Parathyroid adenoma (tissue), 2 donors: ENCODE results near the gene CDON.
A peak's percentile ranks its signal among the peaks of the same experiment; 100 is the strongest.

Experiments
- H2AFZ ChIP-seq: fragments of 300-600 bp; sonication (generic); one replicate; pipeline ENCODE4 v1.7.0; 2017; ENCODE audit warnings: antibody characterized with exemption, mild to moderate bottlenecking
- H3K27ac ChIP-seq: fragments of 300-600 bp; sonication (generic); one replicate; pipeline ENCODE4 v1.7.0; 2017
- H3K27me3 ChIP-seq: fragments of 300-600 bp; sonication (generic); one replicate; pipeline ENCODE4 v1.7.0; 2017; ENCODE audit warnings: low read length; ENCODE audit not compliant: control insufficient read depth, insufficient read depth
- H3K36me3 ChIP-seq: fragments of 300-600 bp; sonication (generic); one replicate; pipeline ENCODE4 v1.7.0; 2017; ENCODE audit warnings: low read length; ENCODE audit not compliant: control insufficient read depth, insufficient read depth
- H3K4me1 ChIP-seq: fragments of 300-600 bp; sonication (generic); one replicate; pipeline ENCODE4 v1.7.0; 2017; ENCODE audit warnings: control low read depth
- H3K4me2 ChIP-seq: fragments of 300-600 bp; sonication (generic); one replicate; pipeline ENCODE4 v1.7.0; 2017; ENCODE audit warnings: low read length
- H3K4me3 ChIP-seq: fragments of 300-600 bp; sonication (generic); one replicate; pipeline ENCODE4 v1.7.0; 2017; ENCODE audit warnings: low read depth, low read length
- H3K79me2 ChIP-seq: fragments of 300-600 bp; sonication (generic); one replicate; pipeline ENCODE4 v1.7.0; 2017; ENCODE audit warnings: control low read depth
- H3K9ac ChIP-seq: fragments of 300-600 bp; sonication (generic); one replicate; pipeline ENCODE4 v1.7.0; 2017; ENCODE audit warnings: mild to moderate bottlenecking
- H3K9me3 ChIP-seq: fragments of 300-600 bp; sonication (generic); one replicate; pipeline ENCODE4 v1.7.0; 2017; ENCODE audit warnings: low read length; ENCODE audit not compliant: control insufficient read depth
- CTCF ChIP-seq: fragments of 300-600 bp; sonication (generic); IDR thresholded peaks from one replicate; pipeline ENCODE4 v1.7.0; 2017; ENCODE audit warnings: antibody characterized with exemption, mild to moderate bottlenecking
- donor health status: primary hyperparathyroidism.

Gene CDON

GRCh38 chr11:125954123-125954944 lies 108.3 kb downstream of the CDON start:
- no peaks in the 10 kb centered on the region for H3K79me2 ChIP-seq
- H3K9me3 ChIP-seq, result no peaks in the 10 kb centered on the region
- no peak overlapping the region for H3K27ac ChIP-seq
- H3K4me1 ChIP-seq, result peaks cover 4% of the 10 kb centered on the region
- H3K36me3 ChIP-seq, result no peaks in the 10 kb centered on the region
- TF ChIP-seq CTCF, result no peak
- no peak overlapping the region for H3K4me3 ChIP-seq
- H3K9ac ChIP-seq, result no peak overlapping the region
- no peak overlapping the region for H2AFZ ChIP-seq
- H3K27me3 ChIP-seq, result no peaks in the 10 kb centered on the region
- no peak overlapping the region for H3K4me2 ChIP-seq

- H3K36me3 ChIP-seq, result no peaks in the 10 kb centered on the region
- peaks cover 4% of the 10 kb centered on the region for H3K4me1 ChIP-seq
- peak overlapping the region; percentile 28 for H2AFZ ChIP-seq
- H3K27me3 ChIP-seq, result no peaks in the 10 kb centered on the region
- TF ChIP-seq CTCF, result no peak
- H3K4me2 ChIP-seq, result no peak overlapping the region
- no peaks in the 10 kb centered on the region for H3K79me2 ChIP-seq
- H3K9ac ChIP-seq, result no peak overlapping the region
- H3K9me3 ChIP-seq, result no peaks in the 10 kb centered on the region
- H3K27ac ChIP-seq, result no peak overlapping the region
- H3K4me3 ChIP-seq, result no peak overlapping the region
These were observed 109.2 kb downstream of the CDON start for GRCh38 chr11:125953401-125953935.

GRCh38 chr11:125952973-125953372 lies 109.7 kb downstream of the CDON start:
- Histone ChIP-seq H3K27ac (no peak overlapping the region), H3K9me3 (no peaks in the 10 kb centered on the region), H3K4me2 (no peak overlapping the region), H2AFZ (peak overlapping the region; percentile 28), H3K9ac (no peak overlapping the region), H3K4me1 (peaks cover 4% of the 10 kb centered on the region), H3K4me3 (no peak overlapping the region), H3K36me3 (no peaks in the 10 kb centered on the region), H3K79me2 (no peaks in the 10 kb centered on the region), H3K27me3 (no peaks in the 10 kb centered on the region)
- no peak for TF ChIP-seq CTCF

GRCh38 chr11:125952559-125952958 lies 110.1 kb downstream of the CDON start:
- Histone ChIP-seq H3K27me3 (no peaks in the 10 kb centered on the region), H3K79me2 (no peaks in the 10 kb centered on the region), H3K9me3 (no peaks in the 10 kb centered on the region), H2AFZ (no peak overlapping the region), H3K4me2 (no peak overlapping the region), H3K4me1 (peaks cover 4% of the 10 kb centered on the region), H3K27ac (no peak overlapping the region), H3K4me3 (no peak overlapping the region), H3K36me3 (no peaks in the 10 kb centered on the region), H3K9ac (no peak overlapping the region)
- no peak for TF ChIP-seq CTCF

GRCh38 chr11:125951731-125952130 lies 110.9 kb downstream of the CDON start:
- Histone ChIP-seq H3K9me3 (no peaks in the 10 kb centered on the region), H3K36me3 (no peaks in the 10 kb centered on the region), H3K27ac (no peak overlapping the region)

More at GRCh38 chr11:125951731-125952130, 110.9 kb downstream of the CDON start:
- Histone ChIP-seq H3K4me1 (peaks cover 4% of the 10 kb centered on the region), H3K4me3 (no peak overlapping the region), H3K27me3 (no peaks in the 10 kb centered on the region), H3K4me2 (no peak overlapping the region), H3K9ac (no peak overlapping the region), H3K79me2 (no peaks in the 10 kb centered on the region), H2AFZ (no peak overlapping the region)
- no peak for TF ChIP-seq CTCF
